Measurements from ENCODE around the gene RPS6KL1.

Gene RPS6KL1

GRCh38 chr14:74907744-74908143 lies 15.3 kb downstream of the RPS6KL1 start:
- CTCF ChIA-PET = interaction anchor here (0.6 to 1.6 kb wide), 3 partner anchors 38 to 184 kb away, joined by 3 to 10 read pairs (median 4); no protein-coding TSS in a partner anchor
- DNase-seq (ENCODE audit: extremely low spot score) = no peak
- POLR2A ChIA-PET = no interaction called here
- TF ChIP-seq FOXM1 (IDR thresholded peaks at IDR 0.05; ENCODE audit: borderline replicate concordance) (no peak), L3MBTL2 (conservative IDR thresholded peaks at IDR 0.05) (no peak), FOXA1 (IDR thresholded peaks at IDR 0.05) (no peak), BHLHE40 (IDR thresholded peaks at IDR 0.05; ENCODE audit: borderline replicate concordance) (no peak), LEF1 (IDR thresholded peaks at IDR 0.05; ENCODE audit: borderline replicate concordance) (no peak), SUZ12 (IDR thresholded peaks at IDR 0.05) (no peak)

- DNase-seq (ENCODE audit: extremely low spot score) = no peak
- ChIA-PET CTCF (interaction anchor here (0.5 to 2.9 kb wide), 7 partner anchors 11 to 45 kb away, joined by 3 to 61 read pairs (median 6); partner anchors contain the start of gene PROX2), POLR2A (interaction anchor here (0.5 to 2.9 kb wide), 5 partner anchors 16 to 44 kb away, joined by 3 to 12 read pairs (median 4); partner anchors contain the start of genes DLST and RPS6KL1)
- TF ChIP-seq NFRKB (IDR thresholded peaks at IDR 0.05) (no peak), PKNOX1 (IDR thresholded peaks at IDR 0.05) (no peak), ZNF384 (IDR thresholded peaks at IDR 0.05) (no peak), FOXK2 (IDR thresholded peaks at IDR 0.05) (no peak), BHLHE40 (IDR thresholded peaks at IDR 0.05; ENCODE audit: borderline replicate concordance) (no peak), ELF4 (IDR thresholded peaks at IDR 0.05) (no peak), FOXM1 (IDR thresholded peaks at IDR 0.05; ENCODE audit: borderline replicate concordance) (no peak), ARNT (IDR thresholded peaks at IDR 0.05) (no peak), SP1 (IDR thresholded peaks at IDR 0.05) (no peak), L3MBTL2 (conservative IDR thresholded peaks at IDR 0.05) (no peak), HDGF (IDR thresholded peaks at IDR 0.05; ENCODE audit: borderline replicate concordance) (no peak), FOXA1 (IDR thresholded peaks at IDR 0.05) (no peak), CTBP1 (IDR thresholded peaks at IDR 0.05; ENCODE audit: borderline replicate concordance) (no peak), SUZ12 (IDR thresholded peaks at IDR 0.05) (no peak), LEF1 (IDR thresholded peaks at IDR 0.05; ENCODE audit: borderline replicate concordance) (no peak), TARDBP (IDR thresholded peaks at IDR 0.05) (no peak)
Measured at GRCh38 chr14:74906925-74907521, 16.0 kb downstream of the RPS6KL1 start.

DNA sequence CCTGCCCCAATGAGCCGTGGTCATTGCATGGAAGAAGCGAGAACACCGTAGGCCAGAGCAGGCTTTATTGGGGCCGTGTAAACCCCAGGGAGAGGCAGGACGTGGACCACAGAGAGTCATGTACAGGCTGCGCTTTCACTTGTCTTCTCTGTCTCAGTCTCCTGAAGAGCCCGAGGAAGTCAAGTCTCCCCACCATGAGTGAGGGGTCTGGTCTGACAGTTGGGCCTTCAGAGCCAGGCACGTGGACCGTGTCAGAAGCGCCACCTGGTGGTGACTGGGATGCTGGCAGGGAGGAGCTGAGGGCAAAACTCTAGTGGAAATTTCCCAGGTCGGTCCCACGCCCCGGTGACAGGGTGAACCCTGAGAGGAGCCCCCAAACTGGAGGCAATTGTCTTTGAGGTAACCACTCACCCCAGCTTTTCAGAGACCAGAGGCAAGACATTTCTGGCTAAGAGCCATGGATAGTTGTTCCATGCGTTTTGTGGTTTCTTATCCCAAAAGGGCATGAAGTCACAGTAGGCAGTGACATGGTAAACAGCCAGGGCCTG lies 17.4 kb downstream of the RPS6KL1 start:
- TF ChIP-seq ARNT (IDR thresholded peaks at IDR 0.05) (no peak), L3MBTL2 (conservative IDR thresholded peaks at IDR 0.05) (peak; percentile 24; the same call in 1 of the 2 replicates)
- ChIA-PET CTCF (interaction anchor here (0.5 to 2.9 kb wide), 24 partner anchors 9 to 297 kb away, joined by 3 to 61 read pairs (median 5); partner anchors contain the start of genes PROX2 and RPS6KL1), POLR2A (interaction anchor here (0.8 to 2.9 kb wide), 6 partner anchors 12 to 44 kb away, joined by 4 to 12 read pairs (median 4); partner anchors contain the start of genes DLST and RPS6KL1)
- DNase-seq (ENCODE audit: extremely low spot score) = peak; percentile 75

DNA sequence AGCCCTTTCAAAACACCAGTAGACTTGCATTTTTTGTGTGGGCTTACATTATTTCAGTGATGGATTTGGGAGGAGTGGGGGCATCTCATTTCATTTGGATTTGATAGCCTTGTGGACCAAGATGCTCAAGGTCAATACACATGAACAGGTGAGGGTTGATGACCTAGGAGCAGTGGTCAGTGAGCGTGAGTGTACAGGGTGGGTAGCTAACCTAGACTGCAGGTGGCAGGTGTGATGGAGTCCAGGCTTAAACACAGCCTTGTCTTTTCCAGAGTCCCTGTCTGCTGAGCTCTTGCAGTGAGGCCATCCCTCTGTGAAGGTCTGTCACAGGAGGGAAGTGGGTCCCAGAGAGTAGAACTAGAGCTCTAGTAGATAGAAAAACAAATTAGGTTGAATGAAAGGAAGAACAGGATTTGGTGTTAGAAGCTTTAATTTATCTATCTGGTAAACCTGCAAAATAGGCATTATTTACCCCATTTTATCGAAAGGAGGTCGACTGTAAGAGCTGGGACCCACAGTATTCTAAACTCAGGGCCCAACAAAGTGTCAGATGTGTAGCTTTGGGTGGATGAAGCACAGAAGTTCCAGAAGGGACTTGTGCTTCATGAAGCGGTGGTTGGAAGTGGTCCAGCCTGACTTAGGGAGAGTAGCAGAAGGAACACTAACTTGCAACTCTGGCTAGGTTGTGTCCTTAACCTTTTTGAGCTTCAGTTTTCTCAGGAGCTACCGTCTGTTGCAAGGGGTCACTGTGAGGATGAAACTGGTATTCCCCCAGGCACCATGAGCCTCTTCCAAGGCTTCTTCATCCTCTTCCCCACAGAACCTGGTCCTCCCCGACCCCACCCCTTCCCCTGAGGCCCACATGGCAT lies 18.2 kb downstream of the RPS6KL1 start:
- ChIA-PET CTCF (interaction anchor here (0.5 to 2.9 kb wide), 15 partner anchors 11 to 296 kb away, joined by 3 to 61 read pairs (median 4); partner anchors contain the start of gene RPS6KL1), POLR2A (interaction anchor here (0.8 to 2.9 kb wide), 6 partner anchors 11 to 222 kb away, joined by 3 to 12 read pairs (median 4); partner anchors contain the start of genes DLST and NEK9)
- no peak for DNase-seq (ENCODE audit: extremely low spot score)
- TF ChIP-seq NFRKB (IDR thresholded peaks at IDR 0.05) (no peak), BHLHE40 (IDR thresholded peaks at IDR 0.05; ENCODE audit: borderline replicate concordance) (no peak), LEF1 (IDR thresholded peaks at IDR 0.05; ENCODE audit: borderline replicate concordance) (no peak), PKNOX1 (IDR thresholded peaks at IDR 0.05) (no peak), L3MBTL2 (conservative IDR thresholded peaks at IDR 0.05) (no peak), FOXK2 (IDR thresholded peaks at IDR 0.05) (no peak), ELF4 (IDR thresholded peaks at IDR 0.05) (no peak), SUZ12 (IDR thresholded peaks at IDR 0.05) (no peak), ARNT (IDR thresholded peaks at IDR 0.05) (no peak), CTBP1 (IDR thresholded peaks at IDR 0.05; ENCODE audit: borderline replicate concordance) (no peak), TARDBP (IDR thresholded peaks at IDR 0.05) (no peak)

DNA sequence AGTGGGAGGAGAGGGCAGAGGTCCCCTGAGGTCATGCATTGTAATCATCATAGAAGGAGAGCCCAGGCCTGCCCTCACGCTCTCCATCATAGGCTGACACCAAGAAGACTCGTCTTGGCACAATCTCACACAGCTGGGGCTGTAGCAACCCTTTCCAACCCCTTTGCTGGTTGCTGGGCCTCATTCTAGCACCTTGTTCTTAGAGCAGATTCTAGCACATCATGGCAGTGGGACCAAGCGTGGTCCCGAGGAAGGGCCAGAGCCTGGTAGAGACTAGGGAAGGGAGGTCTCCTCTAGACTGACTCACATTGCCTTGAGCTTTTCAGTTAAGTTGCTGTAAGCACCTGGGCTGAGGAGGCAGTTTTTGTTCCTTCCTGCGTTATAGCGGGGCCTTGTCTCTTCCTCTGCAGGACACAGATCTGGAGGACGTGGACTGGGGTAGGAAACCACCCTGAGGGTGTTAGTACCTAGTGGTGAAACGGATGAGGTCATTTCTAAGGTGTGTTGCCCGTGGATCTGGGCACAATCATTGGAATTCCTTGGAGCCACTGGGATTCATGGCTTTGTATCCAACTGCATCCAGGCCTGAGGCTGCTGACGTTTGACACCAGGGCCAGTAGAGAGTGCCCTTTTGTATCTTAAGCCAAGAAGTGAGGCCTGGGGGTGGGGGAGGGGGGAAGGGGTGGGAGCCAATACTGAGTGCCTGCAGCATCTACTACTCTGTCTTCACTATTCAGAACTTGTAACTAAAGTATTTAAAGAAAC lies 19.9 kb downstream of the RPS6KL1 start:
- DNase-seq (ENCODE audit: extremely low spot score) = no peak
- POLR2A ChIA-PET = interaction anchor here (1.5 kb wide), 1 partner anchor 224 kb away, joined by 3 read pairs; the partner anchor contains the start of gene NEK9
- TF ChIP-seq NFRKB (IDR thresholded peaks at IDR 0.05) (no peak), CTBP1 (IDR thresholded peaks at IDR 0.05; ENCODE audit: borderline replicate concordance) (no peak), SP1 (IDR thresholded peaks at IDR 0.05) (no peak), ARNT (IDR thresholded peaks at IDR 0.05) (no peak), HDGF (IDR thresholded peaks at IDR 0.05; ENCODE audit: borderline replicate concordance) (no peak), TARDBP (IDR thresholded peaks at IDR 0.05) (no peak), PKNOX1 (IDR thresholded peaks at IDR 0.05) (no peak), LEF1 (IDR thresholded peaks at IDR 0.05; ENCODE audit: borderline replicate concordance) (no peak), ZNF384 (IDR thresholded peaks at IDR 0.05) (no peak), BHLHE40 (IDR thresholded peaks at IDR 0.05; ENCODE audit: borderline replicate concordance) (no peak), SUZ12 (IDR thresholded peaks at IDR 0.05) (no peak), FOXA1 (IDR thresholded peaks at IDR 0.05) (no peak), ELF4 (IDR thresholded peaks at IDR 0.05) (no peak), FOXK2 (IDR thresholded peaks at IDR 0.05) (no peak), L3MBTL2 (conservative IDR thresholded peaks at IDR 0.05) (no peak), FOXM1 (IDR thresholded peaks at IDR 0.05; ENCODE audit: borderline replicate concordance) (no peak)
- CTCF ChIA-PET = interaction anchor here (0.6 to 1.1 kb wide), 2 partner anchors 42 to 53 kb away, joined by 3 to 5 read pairs; no protein-coding TSS in a partner anchor
